Epithelial cell of esophagus (primary cell): ENCODE data around the gene HIPK2.
A peak's percentile ranks its signal among the peaks of the same experiment; 100 is the strongest.

ENCODE experiments used
- DNase-seq: peaks from one replicate; pipeline ENCODE4 v3.0.0; 2010; ENCODE audit warnings: low read depth
- H3K4me3 ChIP-seq: 2 replicates; pipeline ENCODE4 v1.5.1; 2011; ENCODE audit warnings: mild to moderate bottlenecking, low read length, control low read depth
- TF ChIP-seq, protein P1 (sequence below): IDR thresholded peaks from 2 replicates; pipeline ENCODE4 v1.5.1; 2011; ENCODE audit warnings: low read depth, mild to moderate bottlenecking, low read length, control low read depth, inconsistent platforms; ENCODE audit not compliant: insufficient read depth; ENCODE audit errors: missing control alignments

Gene HIPK2

DNA sequence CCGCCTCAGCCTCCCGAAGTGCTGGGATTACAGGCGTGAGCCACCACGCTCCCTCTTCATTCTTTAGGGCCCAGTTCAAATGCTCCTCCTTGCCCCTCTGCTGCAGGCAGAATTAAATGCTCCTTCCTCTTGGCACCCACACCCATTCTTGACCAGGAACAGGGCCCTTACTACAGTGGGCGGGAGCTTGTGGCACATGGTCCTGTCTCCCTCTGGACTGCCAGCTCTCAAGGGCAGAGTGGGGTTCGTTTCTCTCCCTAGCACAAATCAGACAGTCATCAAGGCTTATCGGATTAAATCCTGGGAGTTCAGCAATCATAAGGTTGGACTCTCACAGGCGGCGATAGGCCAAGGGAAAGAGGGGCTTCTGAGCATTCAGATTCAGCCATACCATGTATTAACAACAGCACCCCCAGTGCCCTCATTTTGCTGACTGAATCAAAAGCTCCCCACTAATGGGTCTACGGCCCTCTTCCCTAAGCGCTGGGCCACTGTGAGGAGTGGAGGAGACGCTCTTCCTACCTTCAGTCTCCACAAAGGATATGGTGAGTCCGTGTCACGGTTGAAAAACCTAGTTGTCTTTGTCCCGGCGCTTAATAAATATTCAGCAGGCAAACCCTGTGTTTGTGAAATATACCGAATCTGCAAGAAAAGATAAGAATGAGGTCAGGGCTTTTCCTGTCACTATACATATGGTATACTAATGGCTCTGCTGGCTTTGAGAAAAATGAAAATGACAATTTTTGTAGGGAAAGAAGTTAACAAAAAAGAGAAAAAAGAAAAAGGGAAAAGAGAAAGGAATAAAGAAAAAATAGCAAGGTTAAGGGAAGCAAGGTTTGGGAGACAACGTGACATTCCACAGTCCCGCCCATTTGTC is 146.9 kb downstream of the HIPK2 start:
- TF ChIP-seq, protein P1, sequence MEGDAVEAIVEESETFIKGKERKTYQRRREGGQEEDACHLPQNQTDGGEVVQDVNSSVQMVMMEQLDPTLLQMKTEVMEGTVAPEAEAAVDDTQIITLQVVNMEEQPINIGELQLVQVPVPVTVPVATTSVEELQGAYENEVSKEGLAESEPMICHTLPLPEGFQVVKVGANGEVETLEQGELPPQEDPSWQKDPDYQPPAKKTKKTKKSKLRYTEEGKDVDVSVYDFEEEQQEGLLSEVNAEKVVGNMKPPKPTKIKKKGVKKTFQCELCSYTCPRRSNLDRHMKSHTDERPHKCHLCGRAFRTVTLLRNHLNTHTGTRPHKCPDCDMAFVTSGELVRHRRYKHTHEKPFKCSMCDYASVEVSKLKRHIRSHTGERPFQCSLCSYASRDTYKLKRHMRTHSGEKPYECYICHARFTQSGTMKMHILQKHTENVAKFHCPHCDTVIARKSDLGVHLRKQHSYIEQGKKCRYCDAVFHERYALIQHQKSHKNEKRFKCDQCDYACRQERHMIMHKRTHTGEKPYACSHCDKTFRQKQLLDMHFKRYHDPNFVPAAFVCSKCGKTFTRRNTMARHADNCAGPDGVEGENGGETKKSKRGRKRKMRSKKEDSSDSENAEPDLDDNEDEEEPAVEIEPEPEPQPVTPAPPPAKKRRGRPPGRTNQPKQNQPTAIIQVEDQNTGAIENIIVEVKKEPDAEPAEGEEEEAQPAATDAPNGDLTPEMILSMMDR, result no peak
- DNase-seq, result no peak
- no peak overlapping the region for H3K4me3 ChIP-seq

DNA sequence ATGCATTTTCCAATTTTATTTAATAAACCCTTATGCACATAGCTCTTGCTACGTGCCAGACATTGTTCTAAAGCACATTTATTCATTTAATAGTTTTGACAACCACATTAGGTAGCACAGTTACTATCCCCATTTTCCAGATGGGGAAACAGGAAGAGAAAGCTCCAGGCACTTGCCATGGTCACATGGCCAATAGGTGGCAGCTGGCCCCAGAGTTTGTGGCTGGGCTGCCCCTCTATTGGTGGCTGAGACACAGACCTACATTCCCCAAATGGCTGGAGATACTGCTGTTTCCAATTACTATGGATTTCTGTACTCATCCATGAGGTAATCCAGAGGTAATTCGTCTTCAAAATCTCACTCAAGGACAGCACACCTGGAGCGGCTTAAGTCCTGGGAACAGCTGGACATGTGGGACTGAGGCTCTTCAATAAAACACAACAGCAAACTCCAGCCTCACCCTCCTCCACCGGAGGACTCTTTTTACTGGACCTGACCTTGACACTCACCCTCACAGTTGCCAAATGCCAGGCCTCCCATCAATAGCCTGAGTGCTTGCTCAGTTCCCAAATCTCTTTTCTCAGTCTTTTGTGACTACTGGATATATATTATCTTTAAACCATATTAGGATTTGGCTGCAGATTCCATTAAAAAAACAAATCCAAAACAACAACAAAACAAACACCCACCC is 148.3 kb downstream of the HIPK2 start:
- TF ChIP-seq, protein P1, result no peak
- no peak for DNase-seq
- H3K4me3 ChIP-seq, result no peak overlapping the region

DNA sequence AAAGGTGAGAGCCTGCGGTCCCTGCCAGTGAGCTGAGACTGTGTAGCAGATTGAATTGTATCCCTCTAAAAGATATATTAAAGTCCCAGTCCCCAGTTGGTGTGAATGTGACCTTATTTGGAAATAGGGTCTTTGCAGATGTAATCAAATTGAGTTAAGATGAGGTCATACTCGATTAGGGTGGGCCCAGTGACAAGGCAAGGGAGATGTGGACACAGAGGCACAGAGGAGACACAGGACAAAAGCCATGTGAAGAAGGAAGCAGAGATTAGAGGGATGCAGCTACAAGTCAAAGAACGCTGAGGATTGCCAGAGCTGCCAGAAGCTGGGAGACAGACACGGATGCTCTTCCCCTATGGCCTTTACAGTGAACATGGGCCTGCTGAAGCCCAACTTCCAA is 150.0 kb downstream of the HIPK2 start:
- no peak overlapping the region for H3K4me3 ChIP-seq
- TF ChIP-seq, protein P1, result no peak
- DNase-seq, result no peak

DNA sequence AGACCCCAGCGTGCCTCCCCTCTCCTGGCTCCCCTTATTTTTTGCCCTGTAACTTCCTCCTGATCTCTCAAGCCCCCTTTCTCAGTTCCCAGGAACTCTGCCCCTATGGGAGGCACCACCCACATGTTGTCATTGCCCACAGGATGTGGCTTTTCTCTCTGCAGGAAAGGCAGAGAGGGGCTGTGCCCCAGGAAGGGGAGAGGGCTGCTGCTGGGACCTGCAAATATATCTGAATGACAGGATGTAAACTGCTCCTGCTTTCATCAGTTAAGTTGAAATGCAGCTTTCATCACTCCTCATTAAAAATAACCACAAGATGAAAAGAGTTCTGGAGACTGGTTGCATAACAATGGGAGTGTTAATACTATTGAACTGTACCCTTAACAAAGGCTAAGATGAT is 151.0 kb downstream of the HIPK2 start:
- TF ChIP-seq, protein P1, result no peak
- no peak overlapping the region for H3K4me3 ChIP-seq
- no peak for DNase-seq

DNA sequence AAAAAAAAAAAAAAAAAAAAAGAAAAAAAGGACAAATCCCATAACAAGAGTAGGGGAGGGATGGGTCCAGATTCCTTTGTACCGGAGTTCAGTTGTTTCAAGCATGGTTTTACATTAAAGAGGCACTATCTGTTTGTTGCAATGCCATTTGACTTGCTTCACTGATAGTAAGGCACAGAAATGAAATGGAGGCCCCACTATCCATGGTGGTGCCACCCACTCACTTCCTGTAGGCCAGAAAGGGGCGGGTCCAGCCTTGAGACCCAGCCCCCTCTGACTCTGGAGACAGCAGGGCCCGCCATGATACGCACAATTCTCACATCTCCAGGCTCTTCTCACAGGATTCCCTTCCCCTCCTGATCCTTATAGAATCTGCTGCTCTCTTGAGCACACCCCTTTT is 154.3 kb downstream of the HIPK2 start:
- no peak for DNase-seq
- TF ChIP-seq, protein P1, result no peak
- no peak overlapping the region for H3K4me3 ChIP-seq

DNA sequence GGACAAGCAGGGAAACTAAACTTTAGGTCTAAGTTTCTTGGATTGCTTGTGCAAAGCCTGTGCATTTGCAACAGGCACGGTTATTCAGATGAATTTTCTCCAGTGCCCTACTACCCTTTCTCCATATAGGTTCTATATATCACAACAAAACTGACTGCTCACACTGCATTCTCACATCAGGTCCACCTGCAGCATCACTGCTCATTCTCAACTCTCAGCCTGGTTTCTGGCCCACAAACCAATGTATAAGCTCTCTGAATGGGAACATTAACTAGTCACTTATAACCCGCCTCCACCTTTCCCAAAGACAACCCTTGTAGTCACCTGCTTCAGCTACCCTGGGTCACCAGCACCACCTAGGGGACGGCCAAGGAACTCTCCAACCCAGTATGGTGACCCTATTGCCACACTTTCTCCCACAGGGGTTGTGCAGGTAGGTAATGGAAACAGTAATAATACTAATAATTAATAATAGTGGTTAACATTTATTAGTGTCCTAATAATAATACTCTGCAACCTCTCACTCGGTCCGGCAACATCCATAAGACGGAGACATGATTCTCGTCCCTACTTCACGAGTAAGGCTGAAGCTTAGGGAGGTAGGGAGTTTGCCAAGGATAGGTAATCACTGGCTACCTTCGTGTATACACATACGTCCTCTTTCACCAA is 157.0 kb downstream of the HIPK2 start:
- TF ChIP-seq, protein P1, result peak; percentile 89
- no peak overlapping the region for H3K4me3 ChIP-seq
- DNase-seq, result peak; percentile 62
